ENCODE measurements around the gene SSC4D.

SSC4D gene

GRCh38 chr7:76354981-76355730 lies 54.3 kb downstream of the SSC4D start:
- H3K4me3 ChIP-seq (replicated peaks; ENCODE audit: low read depth, low read length) = no peak overlapping the region
- TF ChIP-seq, protein P1, sequence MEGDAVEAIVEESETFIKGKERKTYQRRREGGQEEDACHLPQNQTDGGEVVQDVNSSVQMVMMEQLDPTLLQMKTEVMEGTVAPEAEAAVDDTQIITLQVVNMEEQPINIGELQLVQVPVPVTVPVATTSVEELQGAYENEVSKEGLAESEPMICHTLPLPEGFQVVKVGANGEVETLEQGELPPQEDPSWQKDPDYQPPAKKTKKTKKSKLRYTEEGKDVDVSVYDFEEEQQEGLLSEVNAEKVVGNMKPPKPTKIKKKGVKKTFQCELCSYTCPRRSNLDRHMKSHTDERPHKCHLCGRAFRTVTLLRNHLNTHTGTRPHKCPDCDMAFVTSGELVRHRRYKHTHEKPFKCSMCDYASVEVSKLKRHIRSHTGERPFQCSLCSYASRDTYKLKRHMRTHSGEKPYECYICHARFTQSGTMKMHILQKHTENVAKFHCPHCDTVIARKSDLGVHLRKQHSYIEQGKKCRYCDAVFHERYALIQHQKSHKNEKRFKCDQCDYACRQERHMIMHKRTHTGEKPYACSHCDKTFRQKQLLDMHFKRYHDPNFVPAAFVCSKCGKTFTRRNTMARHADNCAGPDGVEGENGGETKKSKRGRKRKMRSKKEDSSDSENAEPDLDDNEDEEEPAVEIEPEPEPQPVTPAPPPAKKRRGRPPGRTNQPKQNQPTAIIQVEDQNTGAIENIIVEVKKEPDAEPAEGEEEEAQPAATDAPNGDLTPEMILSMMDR (IDR thresholded peaks at IDR 0.05; ENCODE audit: low read length, missing control alignments) = no peak
- DNase-seq (ENCODE audit: low read depth) = no peak

DNA sequence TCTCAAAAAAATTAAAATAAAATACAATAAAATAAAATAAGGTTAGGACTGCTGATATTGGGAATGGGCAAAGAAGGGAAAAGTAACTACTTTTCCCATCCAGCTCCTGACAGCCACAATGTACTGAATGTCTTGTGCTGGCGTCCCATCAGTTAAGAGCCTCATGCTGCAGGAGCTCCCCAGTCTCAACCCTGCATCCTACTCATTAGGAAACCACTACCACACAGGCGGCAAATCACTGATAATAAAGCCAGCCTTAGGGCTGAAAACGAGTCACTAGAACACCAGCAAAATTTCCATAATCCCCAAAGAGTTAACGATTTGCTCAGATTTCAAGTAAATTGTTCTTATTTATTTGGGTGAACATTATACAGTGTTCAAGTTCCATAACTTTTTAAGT lies 55.0 kb downstream of the SSC4D start:
- TF ChIP-seq, protein P1 (IDR thresholded peaks at IDR 0.05; ENCODE audit: low read length, missing control alignments) = no peak
- H3K4me3 ChIP-seq (replicated peaks; ENCODE audit: low read depth, low read length) = no peak overlapping the region
- DNase-seq (ENCODE audit: low read depth) = no peak

DNA sequence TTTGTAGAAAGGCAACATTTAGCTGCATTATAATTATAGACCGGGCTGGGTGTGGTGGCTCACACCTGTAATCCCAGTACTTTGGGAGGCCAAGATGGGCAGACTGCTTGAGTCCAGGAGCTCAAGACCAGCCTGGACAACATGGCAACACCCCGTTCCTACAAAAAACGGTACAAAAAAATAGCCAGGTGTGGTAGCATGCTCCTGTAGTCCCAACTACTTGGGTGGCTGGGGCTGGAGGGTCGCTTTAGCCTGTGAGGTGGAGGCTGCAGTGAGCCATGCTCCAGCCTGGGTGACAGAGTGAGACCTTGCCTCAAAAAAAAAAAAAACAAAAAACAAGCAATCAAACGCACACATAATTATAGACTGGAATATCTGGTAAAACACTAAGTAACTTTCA lies 55.8 kb downstream of the SSC4D start:
- H3K4me3 ChIP-seq (replicated peaks; ENCODE audit: low read depth, low read length) = no peak overlapping the region
- no peak for DNase-seq (ENCODE audit: low read depth)
- TF ChIP-seq, protein P1 (IDR thresholded peaks at IDR 0.05; ENCODE audit: low read length, missing control alignments) = no peak

DNA sequence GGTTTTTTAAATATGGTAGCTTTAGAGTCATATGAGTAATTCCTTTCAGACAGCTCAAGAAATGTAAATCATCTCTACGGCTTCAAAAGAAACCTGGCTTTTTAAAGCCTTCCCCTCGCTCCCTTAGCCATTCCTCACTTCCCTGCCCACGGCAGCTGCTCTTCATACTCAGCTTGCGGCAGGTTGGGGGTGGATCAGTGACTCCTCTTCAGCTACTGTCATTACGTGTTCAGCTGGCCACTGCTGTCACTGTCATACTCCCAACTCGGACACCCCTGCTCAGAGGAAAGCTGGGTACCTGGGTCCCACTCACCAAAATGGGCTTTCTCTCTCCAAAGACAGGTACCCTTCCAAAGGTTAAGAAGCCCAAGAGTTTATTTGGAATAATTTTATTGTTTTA lies 57.3 kb downstream of the SSC4D start:
- no peak for DNase-seq (ENCODE audit: low read depth)
- TF ChIP-seq, protein P1 (IDR thresholded peaks at IDR 0.05; ENCODE audit: low read length, missing control alignments) = no peak
- H3K4me3 ChIP-seq (replicated peaks; ENCODE audit: low read depth, low read length) = no peak overlapping the region

GRCh38 chr7:76351372-76351771 lies 58.1 kb downstream of the SSC4D start:
- TF ChIP-seq, protein P1 (IDR thresholded peaks at IDR 0.05; ENCODE audit: low read length, missing control alignments) = no peak
- no peak overlapping the region for H3K4me3 ChIP-seq (replicated peaks; ENCODE audit: low read depth, low read length)
- no peak for DNase-seq (ENCODE audit: low read depth)

- no peak overlapping the region for H3K4me3 ChIP-seq (replicated peaks; ENCODE audit: low read depth, low read length)
- TF ChIP-seq, protein P1 (IDR thresholded peaks at IDR 0.05; ENCODE audit: low read length, missing control alignments) = no peak
- no peak for DNase-seq (ENCODE audit: low read depth)
Measured at GRCh38 chr7:76349313-76349885, 60.1 kb downstream of the SSC4D start.

DNA sequence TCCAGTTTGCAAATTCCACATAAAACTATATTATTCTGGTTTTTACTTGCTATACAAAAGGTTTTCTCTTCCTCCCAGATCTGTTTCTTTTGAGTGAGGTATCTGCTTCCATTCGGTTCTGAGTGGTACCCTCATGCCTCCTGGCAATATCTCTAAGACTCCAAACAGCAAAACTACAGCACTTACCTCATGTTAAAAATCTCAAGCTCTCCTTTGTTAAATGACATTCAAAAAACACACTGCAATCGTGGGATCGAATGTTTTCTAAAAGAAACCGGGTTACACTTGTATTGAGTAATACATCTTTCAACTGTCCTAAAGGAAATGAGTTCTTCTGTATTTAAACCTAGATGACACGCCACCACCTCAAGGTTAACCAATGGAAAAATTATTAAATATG lies 61.8 kb downstream of the SSC4D start:
- H3K4me3 ChIP-seq (replicated peaks; ENCODE audit: low read depth, low read length) = no peak overlapping the region
- no peak for DNase-seq (ENCODE audit: low read depth)
- TF ChIP-seq, protein P1 (IDR thresholded peaks at IDR 0.05; ENCODE audit: low read length, missing control alignments) = no peak

All from fibroblast of pulmonary artery (primary cell).